HL-60 (cell line): ENCODE results near the gene ARMC2.

Source experiments
- DNase-seq, 2 experiments: peaks; one replicate each; pipeline ENCODE4 v3.0.0-alpha.2; 2010 to 2020; ENCODE audit warnings: low read depth in 1 of 2, low spot score in 1 of 2
- H3K27ac ChIP-seq: fragments of 250-450 bp; sonication (Bioruptor Pico); replicated peaks from 2 replicates; pipeline ENCODE4 v1.5.1; 2020; ENCODE audit warnings: mild to moderate bottlenecking, moderate library complexity
- H3K27me3 ChIP-seq: fragments of 250-450 bp; sonication (Bioruptor Pico); 2 replicates; pipeline ENCODE4 v1.5.1; 2021; ENCODE audit warnings: mild to moderate bottlenecking, moderate library complexity; ENCODE audit not compliant: insufficient read depth, poor library complexity, severe bottlenecking
- H3K4me3 ChIP-seq: replicated peaks from 2 replicates; pipeline ENCODE4 v1.5.1; 2011; ENCODE audit warnings: mild to moderate bottlenecking, control low read depth, low read length; ENCODE audit not compliant: insufficient read depth
- CTCF ChIP-seq: IDR thresholded peaks from one replicate; pipeline ENCODE4 v1.5.1; 2011; ENCODE audit warnings: low read length, control low read depth, inconsistent platforms; ENCODE audit not compliant: insufficient read depth
- GABPA ChIP-seq: IDR thresholded peaks from 2 replicates; pipeline ENCODE4 v1.6.1; 2012; ENCODE audit warnings: low read depth
- POLR2AphosphoS5 ChIP-seq: IDR thresholded peaks from 2 replicates; pipeline ENCODE4 v1.6.1; 2012; ENCODE audit warnings: low read depth
- REST ChIP-seq: IDR thresholded peaks from 2 replicates; pipeline ENCODE4 v1.6.1; 2012; ENCODE audit warnings: low read depth; ENCODE audit not compliant: insufficient replicate concordance
- SPI1 ChIP-seq: IDR thresholded peaks from 2 replicates; pipeline ENCODE4 v1.6.1; 2012; ENCODE audit warnings: low read depth, mild to moderate bottlenecking, borderline replicate concordance

ARMC2 gene

GRCh38 chr6:108850669-108851465 lies 2.6 kb downstream of the ARMC2 start:
- Histone ChIP-seq H3K27me3 (no peaks in the 10 kb centered on the region), H3K27ac (peak overlapping the region; percentile 29), H3K4me3 (no peak overlapping the region)
- TF ChIP-seq CTCF (no peak), REST (no peak), SPI1 (no peak), GABPA (no peak), POLR2AphosphoS5 (no peak)
- DNase-seq, result peak; percentile 56 to 75

GRCh38 chr6:108851756-108852155 lies 3.5 kb downstream of the ARMC2 start:
- no peak overlapping the region for H3K27ac ChIP-seq

More at GRCh38 chr6:108851756-108852155, 3.5 kb downstream of the ARMC2 start:
- H3K27me3 ChIP-seq, result no peaks in the 10 kb centered on the region
- H3K4me3 ChIP-seq, result no peak overlapping the region
- TF ChIP-seq POLR2AphosphoS5, result no peak
- no peak for TF ChIP-seq SPI1
- no peak for TF ChIP-seq CTCF
- no peak for TF ChIP-seq GABPA
- no peak for TF ChIP-seq REST
- DNase-seq, result no peak
